Measurements from ENCODE around the gene ACAP3. TPM values are rescaled to one million over a fixed set of nuclear protein-coding genes. Genes with fewer than 3 reads are reported as not detected.

Gene ACAP3
- total and polyA plus RNA-seq, 4 donors, result 18.7 to 62.8 (median 37.8) TPM

- Histone ChIP-seq H3K36me3 (ENCODE audit: control insufficient read depth in 4 of 4, insufficient read depth in 4 of 4, low read length in 4 of 4) (peaks cover 9 to 60% (median 12%) of the 10 kb centered on the region in 4 donors), H3K27ac (ENCODE audit: low read depth in 1 of 2, low read length in 1 of 2) (peak overlapping the region in 1 of 2 donors; percentile 49), H3K27me3 (ENCODE audit: control insufficient read depth in 3 of 3, insufficient read depth in 3 of 3, low read length in 2 of 3) (no peaks in the 10 kb centered on the region), H3K4me1 (ENCODE audit: control insufficient read depth in 5 of 5, insufficient read depth in 5 of 5, low read length in 5 of 5) (peaks cover 0 to 10% (median 0%) of the 10 kb centered on the region in 5 donors), H3K9me3 (ENCODE audit: control insufficient read depth in 4 of 4, insufficient read depth in 3 of 4, low read length in 3 of 4) (peaks cover 0 to 5% (median 0%) of the 10 kb centered on the region in 4 donors), H3K4me3 (no peak overlapping the region), H3K9ac (ENCODE audit: insufficient read depth in 1 of 2, low read length in 2 of 2) (no peak overlapping the region)
- 74 to 82% methylated on average over 26 of the region's 26 CpGs for WGBS, 2 donors
- TF ChIP-seq, protein P1, sequence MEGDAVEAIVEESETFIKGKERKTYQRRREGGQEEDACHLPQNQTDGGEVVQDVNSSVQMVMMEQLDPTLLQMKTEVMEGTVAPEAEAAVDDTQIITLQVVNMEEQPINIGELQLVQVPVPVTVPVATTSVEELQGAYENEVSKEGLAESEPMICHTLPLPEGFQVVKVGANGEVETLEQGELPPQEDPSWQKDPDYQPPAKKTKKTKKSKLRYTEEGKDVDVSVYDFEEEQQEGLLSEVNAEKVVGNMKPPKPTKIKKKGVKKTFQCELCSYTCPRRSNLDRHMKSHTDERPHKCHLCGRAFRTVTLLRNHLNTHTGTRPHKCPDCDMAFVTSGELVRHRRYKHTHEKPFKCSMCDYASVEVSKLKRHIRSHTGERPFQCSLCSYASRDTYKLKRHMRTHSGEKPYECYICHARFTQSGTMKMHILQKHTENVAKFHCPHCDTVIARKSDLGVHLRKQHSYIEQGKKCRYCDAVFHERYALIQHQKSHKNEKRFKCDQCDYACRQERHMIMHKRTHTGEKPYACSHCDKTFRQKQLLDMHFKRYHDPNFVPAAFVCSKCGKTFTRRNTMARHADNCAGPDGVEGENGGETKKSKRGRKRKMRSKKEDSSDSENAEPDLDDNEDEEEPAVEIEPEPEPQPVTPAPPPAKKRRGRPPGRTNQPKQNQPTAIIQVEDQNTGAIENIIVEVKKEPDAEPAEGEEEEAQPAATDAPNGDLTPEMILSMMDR (IDR thresholded peaks at IDR 0.05; ENCODE audit: control extremely low read depth, extremely low read depth), result no peak
- ATAC-seq (ENCODE audit: insufficient read depth, low FRiP score) (no peak), DNase-seq (no peak)
Observed at GRCh38 chr1:1259951-1260600, 47.7 kb downstream of the ACAP3 start.

DNA sequence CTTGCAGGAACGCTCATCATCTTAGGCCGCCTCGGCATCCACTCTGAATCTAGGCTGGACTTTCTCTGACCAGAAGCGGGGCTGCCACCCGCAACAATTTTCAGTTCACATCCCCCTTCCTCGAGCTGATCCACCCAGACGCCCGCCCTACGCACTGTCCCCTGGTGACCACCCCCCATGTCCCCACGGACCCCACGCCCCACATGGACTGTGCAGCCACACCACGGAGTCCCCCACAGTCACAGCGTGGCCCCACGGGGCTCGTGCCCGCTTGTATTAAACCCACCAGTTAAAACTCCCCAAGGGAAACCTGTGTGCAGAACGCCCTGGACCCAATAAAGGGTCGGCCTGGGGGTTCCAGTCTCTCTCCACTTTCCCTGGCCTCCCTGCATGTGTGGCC lies 48.2 kb downstream of the ACAP3 start:
- Histone ChIP-seq H3K9ac (ENCODE audit: insufficient read depth in 1 of 2, low read length in 2 of 2) (no peak overlapping the region), H3K4me1 (ENCODE audit: control insufficient read depth in 5 of 5, insufficient read depth in 5 of 5, low read length in 5 of 5) (peaks cover 0 to 10% (median 0%) of the 10 kb centered on the region in 5 donors), H3K27ac (ENCODE audit: low read depth in 1 of 2, low read length in 1 of 2) (no peak overlapping the region), H3K9me3 (ENCODE audit: control insufficient read depth in 4 of 4, insufficient read depth in 3 of 4, low read length in 3 of 4) (peaks cover 0 to 5% (median 0%) of the 10 kb centered on the region in 4 donors), H3K4me3 (no peak overlapping the region), H3K27me3 (ENCODE audit: control insufficient read depth in 3 of 3, insufficient read depth in 3 of 3, low read length in 2 of 3) (no peaks in the 10 kb centered on the region), H3K36me3 (ENCODE audit: control insufficient read depth in 4 of 4, insufficient read depth in 4 of 4, low read length in 4 of 4) (peaks cover 8 to 61% (median 14%) of the 10 kb centered on the region in 4 donors)
- DNase-seq (no peak), ATAC-seq (ENCODE audit: insufficient read depth, low FRiP score) (no peak)
- WGBS, 2 donors, result 95% methylated on average over 18 of the region's 18 CpGs
- TF ChIP-seq, protein P1 (IDR thresholded peaks at IDR 0.05; ENCODE audit: control extremely low read depth, extremely low read depth), result no peak

DNA sequence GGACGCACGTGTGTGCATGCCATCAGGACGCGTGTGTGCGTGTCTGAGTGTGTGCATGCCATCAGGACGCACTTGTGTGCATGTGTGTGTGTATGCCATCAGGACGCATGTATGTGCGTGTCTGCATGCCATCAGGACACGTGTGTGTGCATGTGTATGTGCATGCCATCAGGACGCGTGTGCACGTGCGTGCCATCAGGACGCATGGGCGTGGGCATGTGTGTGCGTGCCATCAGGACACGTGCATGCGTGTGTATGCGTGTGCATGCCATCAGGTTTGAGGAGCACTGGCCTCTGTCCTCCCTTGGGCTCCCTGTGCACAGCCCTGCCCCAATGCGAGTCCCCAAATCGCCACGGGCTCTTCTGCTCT lies 48.6 kb downstream of the ACAP3 start:
- no peak overlapping the region for H3K4me3 ChIP-seq
- TF ChIP-seq, protein P1 (IDR thresholded peaks at IDR 0.05; ENCODE audit: control extremely low read depth, extremely low read depth), result no peak
- H3K27me3 ChIP-seq (ENCODE audit: control insufficient read depth in 3 of 3, insufficient read depth in 3 of 3, low read length in 2 of 3), result no peaks in the 10 kb centered on the region
- H3K9me3 ChIP-seq (ENCODE audit: control insufficient read depth in 4 of 4, insufficient read depth in 3 of 4, low read length in 3 of 4), result peaks cover 0 to 5% (median 0%) of the 10 kb centered on the region in 4 donors
- H3K4me1 ChIP-seq (ENCODE audit: control insufficient read depth in 5 of 5, insufficient read depth in 5 of 5, low read length in 5 of 5), result peaks cover 0 to 10% (median 0%) of the 10 kb centered on the region in 5 donors
- H3K27ac ChIP-seq (ENCODE audit: low read depth in 1 of 2, low read length in 1 of 2), result no peak overlapping the region
- H3K36me3 ChIP-seq (ENCODE audit: control insufficient read depth in 4 of 4, insufficient read depth in 4 of 4, low read length in 4 of 4), result peaks cover 8 to 64% (median 16%) of the 10 kb centered on the region in 4 donors
- ATAC-seq (ENCODE audit: insufficient read depth, low FRiP score), result no peak
- WGBS, 2 donors, result 96 to 97% methylated on average over 22 of the region's 22 CpGs
- no peak for DNase-seq
- no peak overlapping the region for H3K9ac ChIP-seq (ENCODE audit: insufficient read depth in 1 of 2, low read length in 2 of 2)

All from lung (tissue), 12 donors.